ENCODE results near the gene TOPAZ1.

TOPAZ1 gene

GRCh38 chr3:44318891-44319311, 77.2 kb downstream of the TOPAZ1 start:
- ChIA-PET POLR2A (ENCODE audit: low non-redundant PET) (no interaction called here), CTCF (no interaction called here)
- H3K27ac ChIP-seq, result no peak overlapping the region
- TF ChIP-seq, protein P1, sequence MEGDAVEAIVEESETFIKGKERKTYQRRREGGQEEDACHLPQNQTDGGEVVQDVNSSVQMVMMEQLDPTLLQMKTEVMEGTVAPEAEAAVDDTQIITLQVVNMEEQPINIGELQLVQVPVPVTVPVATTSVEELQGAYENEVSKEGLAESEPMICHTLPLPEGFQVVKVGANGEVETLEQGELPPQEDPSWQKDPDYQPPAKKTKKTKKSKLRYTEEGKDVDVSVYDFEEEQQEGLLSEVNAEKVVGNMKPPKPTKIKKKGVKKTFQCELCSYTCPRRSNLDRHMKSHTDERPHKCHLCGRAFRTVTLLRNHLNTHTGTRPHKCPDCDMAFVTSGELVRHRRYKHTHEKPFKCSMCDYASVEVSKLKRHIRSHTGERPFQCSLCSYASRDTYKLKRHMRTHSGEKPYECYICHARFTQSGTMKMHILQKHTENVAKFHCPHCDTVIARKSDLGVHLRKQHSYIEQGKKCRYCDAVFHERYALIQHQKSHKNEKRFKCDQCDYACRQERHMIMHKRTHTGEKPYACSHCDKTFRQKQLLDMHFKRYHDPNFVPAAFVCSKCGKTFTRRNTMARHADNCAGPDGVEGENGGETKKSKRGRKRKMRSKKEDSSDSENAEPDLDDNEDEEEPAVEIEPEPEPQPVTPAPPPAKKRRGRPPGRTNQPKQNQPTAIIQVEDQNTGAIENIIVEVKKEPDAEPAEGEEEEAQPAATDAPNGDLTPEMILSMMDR (conservative IDR thresholded peaks at IDR 0.05; ENCODE audit: low read depth), result no peak
- DNase-seq (ENCODE audit: low spot score), result no peak

GRCh38 chr3:44321335-44321734, 79.6 kb downstream of the TOPAZ1 start:
- DNase-seq (ENCODE audit: low spot score), result no peak
- TF ChIP-seq, protein P1 (conservative IDR thresholded peaks at IDR 0.05; ENCODE audit: low read depth), result no peak
- ChIA-PET CTCF (no interaction called here), POLR2A (ENCODE audit: low non-redundant PET) (no interaction called here)
- no peak overlapping the region for H3K27ac ChIP-seq

DNA sequence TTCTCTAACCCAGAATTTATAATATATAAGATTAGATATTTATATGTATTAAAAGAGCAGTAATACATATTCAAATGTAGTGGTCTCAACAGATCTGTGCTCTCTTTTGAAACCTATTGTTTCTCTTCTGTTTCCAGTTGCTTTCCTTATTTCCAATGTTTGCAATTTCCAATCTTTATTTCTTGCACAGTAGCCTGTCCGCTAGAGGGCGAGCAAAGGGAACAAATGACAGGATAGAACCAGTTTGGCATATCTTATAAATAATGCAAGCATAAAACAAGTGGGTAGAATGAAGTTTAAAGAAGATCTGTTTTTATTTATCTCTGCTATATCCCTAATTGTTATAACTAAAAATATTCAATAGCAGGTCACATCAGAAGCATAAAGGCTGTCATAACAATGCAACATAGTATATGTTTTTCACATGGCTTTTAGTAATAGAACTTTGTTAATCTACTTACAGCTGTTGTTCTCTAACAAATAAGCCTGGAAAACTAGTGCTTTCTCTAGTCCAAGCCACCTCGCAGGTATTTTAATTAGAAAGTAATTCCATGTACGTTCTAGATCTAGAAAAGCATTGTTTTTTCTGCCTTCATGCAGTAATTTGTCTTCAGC, 81.8 kb downstream of the TOPAZ1 start:
- TF ChIP-seq, protein P1 (conservative IDR thresholded peaks at IDR 0.05; ENCODE audit: low read depth), result peak; percentile 88
- ChIA-PET POLR2A (ENCODE audit: low non-redundant PET) (no interaction called here), CTCF (interaction anchor here (0.6 to 1.5 kb wide), 4 partner anchors 14 to 584 kb away, joined by 3 to 5 read pairs (median 3); partner anchors contain the start of gene TCAIM)
- peak; percentile 16 for DNase-seq (ENCODE audit: low spot score)
- H3K27ac ChIP-seq, result no peak overlapping the region

GRCh38 chr3:44324584-44324983, 82.9 kb downstream of the TOPAZ1 start:
- POLR2A ChIA-PET (ENCODE audit: low non-redundant PET), result no interaction called here
- no peak for DNase-seq (ENCODE audit: low spot score)
- no peak overlapping the region for H3K27ac ChIP-seq
- TF ChIP-seq, protein P1 (conservative IDR thresholded peaks at IDR 0.05; ENCODE audit: low read depth), result no peak
- CTCF ChIA-PET, result no interaction called here

DNA sequence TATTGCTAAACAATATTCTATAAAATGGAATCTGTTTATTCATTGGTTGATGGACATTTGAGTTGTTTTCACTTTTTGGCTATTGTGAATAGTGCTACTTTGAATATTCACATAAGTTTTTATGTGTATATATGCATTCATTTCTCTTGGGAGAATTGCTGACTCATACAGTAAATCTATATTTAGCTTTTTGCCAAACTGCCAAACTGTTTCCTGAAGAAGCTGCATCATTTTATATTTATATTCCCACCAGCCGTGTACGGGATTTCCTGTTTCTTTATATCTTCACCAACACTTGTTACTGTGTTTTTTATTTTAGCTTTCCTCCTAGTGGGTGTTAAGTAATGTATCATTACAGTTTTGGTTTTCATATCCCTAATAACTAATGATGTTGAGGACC, 84.3 kb downstream of the TOPAZ1 start:
- TF ChIP-seq, protein P1 (conservative IDR thresholded peaks at IDR 0.05; ENCODE audit: low read depth), result no peak
- ChIA-PET POLR2A (ENCODE audit: low non-redundant PET) (no interaction called here), CTCF (no interaction called here)
- DNase-seq (ENCODE audit: low spot score), result no peak
- no peak overlapping the region for H3K27ac ChIP-seq

- CTCF ChIA-PET, result no interaction called here
- H3K27ac ChIP-seq, result no peak overlapping the region
- POLR2A ChIA-PET (ENCODE audit: low non-redundant PET), result no interaction called here
- DNase-seq (ENCODE audit: low spot score), result no peak
- TF ChIP-seq, protein P1 (conservative IDR thresholded peaks at IDR 0.05; ENCODE audit: low read depth), result no peak
Observed at GRCh38 chr3:44326515-44326914, 84.8 kb downstream of the TOPAZ1 start.

All from RWPE1 (cell line).